GM12873 (cell line): ENCODE measurements around the gene ISYNA1.

Experiments used
- TF ChIP-seq, protein P1 (sequence below): IDR thresholded peaks from 2 replicates; pipeline ENCODE4 v1.5.1; 2012; ENCODE audit warnings: low read depth, mild to moderate bottlenecking, moderate library complexity, low read length, control low read depth; ENCODE audit not compliant: insufficient read depth; ENCODE audit errors: missing control alignments

The ISYNA1 gene

DNA sequence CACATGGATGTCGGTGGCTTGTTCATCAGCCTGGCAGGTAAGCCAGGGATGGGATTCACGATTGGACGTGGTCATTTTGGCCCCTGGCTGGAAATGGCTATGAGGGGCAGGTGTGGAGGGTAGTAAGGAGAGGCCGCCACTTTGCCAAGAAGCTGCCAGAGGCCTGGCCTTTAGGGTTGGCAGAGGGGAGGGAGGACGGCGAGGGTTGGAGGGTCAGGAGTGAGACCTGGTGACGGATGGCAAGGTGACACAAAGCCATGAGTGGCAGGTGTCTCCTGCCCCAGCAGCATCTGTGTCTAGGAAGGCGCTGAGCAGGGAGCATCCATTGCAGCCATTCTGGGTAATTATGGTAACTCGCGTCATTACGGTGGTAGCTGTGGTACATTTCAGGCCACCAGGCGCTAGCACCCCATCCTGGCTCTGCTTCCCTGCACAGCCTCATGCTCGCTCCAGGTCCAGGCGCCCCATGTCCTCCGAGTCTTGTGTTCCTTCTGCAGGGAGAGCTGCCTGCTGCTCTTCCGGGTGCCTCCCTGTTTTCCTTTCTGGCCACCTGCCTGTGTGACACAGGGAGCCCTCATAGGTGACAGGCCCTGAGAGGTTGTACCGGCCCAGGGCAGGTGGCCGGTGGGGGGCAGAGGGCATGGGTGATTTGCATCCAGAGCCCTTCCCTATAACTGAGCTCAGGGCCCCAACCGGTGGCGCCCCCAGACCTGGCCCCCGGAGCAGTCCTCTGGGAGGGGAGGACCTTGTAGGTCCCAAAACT lies 14.5 kb downstream of the ISYNA1 start:
- TF ChIP-seq, protein P1, sequence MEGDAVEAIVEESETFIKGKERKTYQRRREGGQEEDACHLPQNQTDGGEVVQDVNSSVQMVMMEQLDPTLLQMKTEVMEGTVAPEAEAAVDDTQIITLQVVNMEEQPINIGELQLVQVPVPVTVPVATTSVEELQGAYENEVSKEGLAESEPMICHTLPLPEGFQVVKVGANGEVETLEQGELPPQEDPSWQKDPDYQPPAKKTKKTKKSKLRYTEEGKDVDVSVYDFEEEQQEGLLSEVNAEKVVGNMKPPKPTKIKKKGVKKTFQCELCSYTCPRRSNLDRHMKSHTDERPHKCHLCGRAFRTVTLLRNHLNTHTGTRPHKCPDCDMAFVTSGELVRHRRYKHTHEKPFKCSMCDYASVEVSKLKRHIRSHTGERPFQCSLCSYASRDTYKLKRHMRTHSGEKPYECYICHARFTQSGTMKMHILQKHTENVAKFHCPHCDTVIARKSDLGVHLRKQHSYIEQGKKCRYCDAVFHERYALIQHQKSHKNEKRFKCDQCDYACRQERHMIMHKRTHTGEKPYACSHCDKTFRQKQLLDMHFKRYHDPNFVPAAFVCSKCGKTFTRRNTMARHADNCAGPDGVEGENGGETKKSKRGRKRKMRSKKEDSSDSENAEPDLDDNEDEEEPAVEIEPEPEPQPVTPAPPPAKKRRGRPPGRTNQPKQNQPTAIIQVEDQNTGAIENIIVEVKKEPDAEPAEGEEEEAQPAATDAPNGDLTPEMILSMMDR = no peak

DNA sequence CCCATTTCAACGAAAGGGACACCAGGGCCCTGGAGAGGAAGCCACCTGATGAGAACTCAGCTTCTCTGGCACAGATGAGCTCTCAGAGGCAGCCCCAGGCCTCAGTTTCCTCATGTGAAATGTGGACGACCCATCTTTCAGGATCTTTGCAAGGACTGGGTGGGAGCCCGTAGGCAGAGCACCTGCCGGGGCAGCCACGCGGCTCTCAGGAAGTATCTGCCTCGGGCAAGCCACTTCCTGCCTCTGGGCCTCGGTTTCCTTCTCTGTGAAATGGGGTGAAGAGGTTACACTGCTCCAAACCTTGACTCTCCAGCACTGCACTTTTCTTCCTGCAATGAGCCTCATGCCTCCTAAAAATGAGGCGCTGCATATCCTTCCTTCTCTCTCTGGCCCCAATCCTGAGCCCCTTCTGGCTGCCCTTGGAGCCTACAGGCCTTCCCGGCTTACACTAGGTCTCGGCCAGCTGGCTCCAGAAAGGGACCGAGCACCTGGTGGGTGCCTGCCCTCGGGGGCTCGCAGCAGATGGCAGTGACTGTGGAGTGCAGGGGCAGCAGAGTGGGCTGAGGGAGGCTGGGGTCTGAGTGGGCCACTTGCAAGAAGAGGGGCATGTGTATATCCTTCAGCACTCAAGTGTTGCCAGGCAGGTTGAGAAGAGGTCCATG lies 15.3 kb downstream of the ISYNA1 start:
- TF ChIP-seq, protein P1 = no peak

- TF ChIP-seq, protein P1 = no peak
Observed at GRCh38 chr19:18421371-18421959, 16.5 kb downstream of the ISYNA1 start.

GRCh38 chr19:18420930-18421329 lies 17.0 kb downstream of the ISYNA1 start:
- TF ChIP-seq, protein P1 = no peak

GRCh38 chr19:18419699-18420460 lies 18.1 kb downstream of the ISYNA1 start:
- TF ChIP-seq, protein P1 = no peak

GRCh38 chr19:18419195-18419698 lies 18.7 kb downstream of the ISYNA1 start, which contains the start of gene SSBP4:
Gene SSBP4 (plus strand): TSS chr19:18419398. CDS start chr19:18419649, 251 bp downstream.
- TF ChIP-seq, protein P1 = peak; percentile 26
